ENCODE data around the gene TXK.

The TXK gene

GRCh38 chr4:48058617-48059530 lies 75.2 kb downstream of the TXK start:
- H3K36me3 ChIP-seq: no peaks in the 10 kb centered on the region
- H3K9me3 ChIP-seq: no peaks in the 10 kb centered on the region
- H3K27me3 ChIP-seq: no peaks in the 10 kb centered on the region
- no peaks in the 10 kb centered on the region for H3K4me1 ChIP-seq
- no peak overlapping the region for H3K4me3 ChIP-seq (ENCODE audit: low read depth, low read length)
- no peak for DNase-seq
- no peak for TF ChIP-seq CTCF (IDR thresholded peaks at IDR 0.05; ENCODE audit: low read depth, low read length)

GRCh38 chr4:48051078-48051477 lies 83.0 kb downstream of the TXK start:
- no peaks in the 10 kb centered on the region for H3K27me3 ChIP-seq
- TF ChIP-seq CTCF (IDR thresholded peaks at IDR 0.05; ENCODE audit: low read depth, low read length): no peak
- H3K4me3 ChIP-seq (ENCODE audit: low read depth, low read length): no peak overlapping the region
- no peaks in the 10 kb centered on the region for H3K4me1 ChIP-seq
- no peak for DNase-seq
- H3K9me3 ChIP-seq: no peaks in the 10 kb centered on the region
- H3K36me3 ChIP-seq: no peaks in the 10 kb centered on the region

GRCh38 chr4:48049483-48049882 lies 84.6 kb downstream of the TXK start:
- no peaks in the 10 kb centered on the region for H3K4me1 ChIP-seq
- H3K4me3 ChIP-seq (ENCODE audit: low read depth, low read length): no peak overlapping the region
- no peaks in the 10 kb centered on the region for H3K36me3 ChIP-seq
- H3K27me3 ChIP-seq: 0 out of 2 replicates have a peak, but pooled peaks cover 5% of the 10 kb centered on the region
- H3K9me3 ChIP-seq: no peaks in the 10 kb centered on the region
- no peak for DNase-seq
- no peak for TF ChIP-seq CTCF (IDR thresholded peaks at IDR 0.05; ENCODE audit: low read depth, low read length)

- Histone ChIP-seq H3K9me3 (no peaks in the 10 kb centered on the region), H3K36me3 (no peaks in the 10 kb centered on the region), H3K4me3 (ENCODE audit: low read depth, low read length) (no peak overlapping the region), H3K4me1 (no peaks in the 10 kb centered on the region), H3K27me3 (0 out of 2 replicates have a peak, but pooled peaks cover 5% of the 10 kb centered on the region)
- no peak for TF ChIP-seq CTCF (IDR thresholded peaks at IDR 0.05; ENCODE audit: low read depth, low read length)
- no peak for DNase-seq
Observed at GRCh38 chr4:48047896-48048295, 86.2 kb downstream of the TXK start.

GRCh38 chr4:48047421-48047844 lies 86.6 kb downstream of the TXK start:
- DNase-seq: no peak
- TF ChIP-seq CTCF (IDR thresholded peaks at IDR 0.05; ENCODE audit: low read depth, low read length): no peak

GRCh38 chr4:48046059-48046458 lies 88.0 kb downstream of the TXK start:
- Histone ChIP-seq H3K9me3 (no peaks in the 10 kb centered on the region), H3K27me3 (0 out of 2 replicates have a peak, but pooled peaks cover 8% of the 10 kb centered on the region), H3K36me3 (no peaks in the 10 kb centered on the region), H3K4me3 (ENCODE audit: low read depth, low read length) (no peak overlapping the region), H3K4me1 (no peaks in the 10 kb centered on the region)
- TF ChIP-seq CTCF (IDR thresholded peaks at IDR 0.05; ENCODE audit: low read depth, low read length): no peak
- no peak for DNase-seq

More at GRCh38 chr4:48047421-48047844, 86.6 kb downstream of the TXK start:
- H3K36me3 ChIP-seq: no peaks in the 10 kb centered on the region
- H3K27me3 ChIP-seq: 0 out of 2 replicates have a peak, but pooled peaks cover 5% of the 10 kb centered on the region
- H3K4me1 ChIP-seq: no peaks in the 10 kb centered on the region
- no peaks in the 10 kb centered on the region for H3K9me3 ChIP-seq
- no peak overlapping the region for H3K4me3 ChIP-seq (ENCODE audit: low read depth, low read length)
